AG09319 (cell line): ENCODE data around the gene TMLHE.

Experiments used
- DNase-seq: peaks from one replicate; pipeline ENCODE4 v3.0.0-alpha.2; 2010; ENCODE audit warnings: low read depth; ENCODE audit errors: extremely low read depth
- CTCF ChIP-seq: IDR thresholded peaks from 2 replicates; pipeline ENCODE4 v1.5.1; 2011; ENCODE audit warnings: low read depth, mild to moderate bottlenecking, inconsistent platforms, low read length, moderate library complexity

Gene TMLHE

DNA sequence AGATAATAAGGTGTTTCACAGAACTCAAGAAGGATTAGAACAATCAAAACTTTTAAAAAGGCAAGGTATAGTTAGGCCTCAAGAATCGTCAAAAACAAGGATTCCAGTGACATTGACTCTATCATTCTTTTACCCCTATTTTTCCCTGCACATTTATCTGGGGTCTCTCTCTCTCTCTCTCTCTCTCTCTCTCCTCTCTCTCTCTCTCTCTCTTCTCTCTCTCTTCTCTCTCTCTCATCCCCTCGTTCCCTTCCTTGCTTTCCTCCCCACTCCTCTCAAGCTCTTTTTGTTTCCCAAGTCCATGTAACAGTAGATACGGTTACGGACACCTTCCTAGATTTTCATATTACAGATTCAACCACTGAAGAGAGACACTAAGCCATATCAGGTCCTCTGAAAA, 3.2 kb upstream of the TMLHE start:
- DNase-seq, result no peak
- TF ChIP-seq CTCF, result no peak

DNA sequence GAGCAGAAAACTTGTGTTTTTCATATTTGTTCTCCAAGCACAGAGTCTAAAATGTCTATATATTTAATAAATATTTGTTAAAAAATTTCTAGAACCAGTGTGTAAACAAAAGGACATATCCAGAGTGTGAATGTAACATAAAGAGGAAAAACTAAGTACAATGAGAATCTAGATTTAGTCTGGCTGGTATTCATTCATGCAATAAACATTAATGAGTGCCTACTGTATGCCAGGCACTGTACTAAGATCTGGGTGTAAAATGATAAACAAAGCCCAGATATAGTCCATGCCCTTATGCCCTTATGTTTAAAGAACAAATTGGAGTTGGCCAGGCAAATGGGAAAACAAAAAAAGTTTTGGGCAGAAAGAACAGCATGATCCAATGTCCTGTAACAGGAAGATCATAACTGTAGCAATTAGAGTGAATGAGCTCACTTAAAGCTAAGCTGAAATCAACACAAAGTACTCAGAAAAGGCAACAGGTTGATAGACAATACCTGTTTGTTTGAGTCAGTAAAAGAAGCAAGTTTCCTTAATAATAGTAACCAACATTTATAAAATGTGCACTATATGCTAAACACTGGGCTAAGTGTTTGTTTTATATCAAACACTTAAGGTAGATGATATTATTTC, 1.3 kb upstream of the TMLHE start:
- DNase-seq, result no peak
- no peak for TF ChIP-seq CTCF

DNA sequence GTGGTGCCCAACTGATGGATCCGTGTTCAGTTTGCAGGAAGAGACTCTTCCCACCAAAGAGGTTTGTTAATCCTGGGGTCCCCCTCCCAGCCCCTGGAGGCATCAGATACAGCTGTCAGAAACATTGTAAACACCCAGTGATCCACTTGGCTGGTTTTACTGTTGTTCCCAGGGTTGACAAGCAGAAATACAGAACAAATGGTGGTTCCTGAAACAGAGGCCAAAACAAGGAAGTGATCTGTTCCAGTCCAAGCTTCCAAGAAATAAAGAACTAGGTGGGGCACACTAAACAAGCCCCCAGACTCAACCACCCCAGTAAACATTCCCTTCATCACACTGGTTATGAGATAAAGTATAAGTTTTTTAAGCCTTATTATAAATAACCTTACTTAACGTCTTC, 1.4 kb downstream of the TMLHE start:
- TF ChIP-seq CTCF, result no peak
- DNase-seq, result no peak

GRCh38 chrX:155592981-155593380, 19.8 kb downstream of the TMLHE start:
- no peak for TF ChIP-seq CTCF

GRCh38 chrX:155592331-155592730, 20.4 kb downstream of the TMLHE start:
- TF ChIP-seq CTCF, result no peak
- DNase-seq, result no peak

More at GRCh38 chrX:155592981-155593380, 19.8 kb downstream of the TMLHE start:
- DNase-seq, result no peak

DNA sequence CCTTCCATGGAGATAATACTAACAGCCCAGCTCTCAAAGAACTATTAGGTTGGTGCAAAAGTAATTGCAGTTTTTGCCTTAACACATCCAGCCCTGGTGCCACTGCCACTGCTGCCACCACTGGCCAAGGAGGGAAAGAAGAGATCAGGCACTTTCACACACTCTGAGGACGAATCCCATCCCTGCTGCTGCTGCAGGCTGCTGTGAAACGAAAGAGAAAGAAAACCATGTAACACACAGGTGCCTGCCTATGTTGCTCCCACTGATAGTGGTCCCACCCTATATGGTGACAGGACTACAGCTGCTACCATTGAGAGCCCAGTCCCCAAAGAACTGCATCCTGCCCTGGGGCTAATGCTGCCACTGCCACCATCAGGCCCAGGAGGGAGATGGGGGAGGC, 35.1 kb downstream of the TMLHE start:
- DNase-seq, result no peak
- no peak for TF ChIP-seq CTCF

- no peak for DNase-seq
- no peak for TF ChIP-seq CTCF
Measured at GRCh38 chrX:155563099-155563498, 49.7 kb downstream of the TMLHE start.
